Ishikawa (cell line): Measurements from ENCODE around the gene UHRF2.

Source experiments
- TF ChIP-seq, protein P1 (sequence below): IDR thresholded peaks from 2 replicates; pipeline ENCODE4 v1.6.1; 2012
- TF ChIP-seq, protein P2 (sequence below): IDR thresholded peaks from 2 replicates; pipeline ENCODE4 v1.6.1; 2012; ENCODE audit warnings: low read depth, mild to moderate bottlenecking

DNA sequence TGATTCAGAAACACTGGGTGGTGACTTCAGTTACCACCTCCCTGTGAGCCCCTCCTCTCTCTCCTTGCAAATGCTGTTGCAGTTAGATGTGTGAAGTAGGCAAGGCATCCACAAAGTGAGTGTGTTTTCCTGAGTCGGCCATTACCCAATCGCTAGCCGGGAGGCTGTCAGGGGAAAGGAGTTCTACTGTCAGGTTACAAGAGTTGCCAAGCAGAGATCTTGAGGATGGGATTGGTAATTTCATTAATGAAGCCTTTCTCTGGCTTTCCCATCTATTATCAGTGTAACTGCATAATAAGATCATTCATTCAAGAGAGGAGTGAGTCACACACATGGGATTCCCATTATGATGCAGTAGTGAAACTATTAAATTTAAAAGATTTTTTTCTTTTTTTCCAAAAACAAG is 125.7 kb downstream of the UHRF2 start:
- TF ChIP-seq, protein P1, sequence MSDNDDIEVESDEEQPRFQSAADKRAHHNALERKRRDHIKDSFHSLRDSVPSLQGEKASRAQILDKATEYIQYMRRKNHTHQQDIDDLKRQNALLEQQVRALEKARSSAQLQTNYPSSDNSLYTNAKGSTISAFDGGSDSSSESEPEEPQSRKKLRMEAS, result no peak
- TF ChIP-seq, protein P2, sequence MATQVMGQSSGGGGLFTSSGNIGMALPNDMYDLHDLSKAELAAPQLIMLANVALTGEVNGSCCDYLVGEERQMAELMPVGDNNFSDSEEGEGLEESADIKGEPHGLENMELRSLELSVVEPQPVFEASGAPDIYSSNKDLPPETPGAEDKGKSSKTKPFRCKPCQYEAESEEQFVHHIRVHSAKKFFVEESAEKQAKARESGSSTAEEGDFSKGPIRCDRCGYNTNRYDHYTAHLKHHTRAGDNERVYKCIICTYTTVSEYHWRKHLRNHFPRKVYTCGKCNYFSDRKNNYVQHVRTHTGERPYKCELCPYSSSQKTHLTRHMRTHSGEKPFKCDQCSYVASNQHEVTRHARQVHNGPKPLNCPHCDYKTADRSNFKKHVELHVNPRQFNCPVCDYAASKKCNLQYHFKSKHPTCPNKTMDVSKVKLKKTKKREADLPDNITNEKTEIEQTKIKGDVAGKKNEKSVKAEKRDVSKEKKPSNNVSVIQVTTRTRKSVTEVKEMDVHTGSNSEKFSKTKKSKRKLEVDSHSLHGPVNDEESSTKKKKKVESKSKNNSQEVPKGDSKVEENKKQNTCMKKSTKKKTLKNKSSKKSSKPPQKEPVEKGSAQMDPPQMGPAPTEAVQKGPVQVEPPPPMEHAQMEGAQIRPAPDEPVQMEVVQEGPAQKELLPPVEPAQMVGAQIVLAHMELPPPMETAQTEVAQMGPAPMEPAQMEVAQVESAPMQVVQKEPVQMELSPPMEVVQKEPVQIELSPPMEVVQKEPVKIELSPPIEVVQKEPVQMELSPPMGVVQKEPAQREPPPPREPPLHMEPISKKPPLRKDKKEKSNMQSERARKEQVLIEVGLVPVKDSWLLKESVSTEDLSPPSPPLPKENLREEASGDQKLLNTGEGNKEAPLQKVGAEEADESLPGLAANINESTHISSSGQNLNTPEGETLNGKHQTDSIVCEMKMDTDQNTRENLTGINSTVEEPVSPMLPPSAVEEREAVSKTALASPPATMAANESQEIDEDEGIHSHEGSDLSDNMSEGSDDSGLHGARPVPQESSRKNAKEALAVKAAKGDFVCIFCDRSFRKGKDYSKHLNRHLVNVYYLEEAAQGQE, result no peak
